ENCODE measurements around the gene KLHL17. TPM values are rescaled to one million over a fixed set of nuclear protein-coding genes. Genes with fewer than 3 reads are reported as not detected.

Gene KLHL17
- total RNA-seq, 1 experiment from 2014 or later: 41.4 TPM

GRCh38 chr1:932776-933602 lies 27.4 kb upstream of the KLHL17 start:
- Mint-ChIP-seq H3K27ac (no peak overlapping the region), H3K4me3 (no peak overlapping the region), H3K4me1 (peaks cover 6 to 34% of the 10 kb centered on the region in 2 experiments), H3K27me3 (ENCODE audit: low read depth) (peaks cover 87% of the 10 kb centered on the region), H3K9me3 (peaks cover 0 to 2% of the 10 kb centered on the region in 2 experiments; a peak in 1 of 5 replicates), H3K36me3 (ENCODE audit: insufficient read depth in 1 of 3, low read depth in 3 of 3) (peaks cover 0 to 3% (median 2%) of the 10 kb centered on the region in 3 experiments; a peak in 2 of 7 replicates)
- Histone ChIP-seq H3K4ac (ENCODE audit: low read depth, low read length) (no peak overlapping the region), H2BK20ac (ENCODE audit: low read depth, low read length, poor library complexity, severe bottlenecking) (no peak overlapping the region), H3K56ac (ENCODE audit: insufficient read length, low read depth, low read length) (no peak overlapping the region), H2BK5ac (ENCODE audit: insufficient read length, low read length) (no peak overlapping the region), H4K5ac (ENCODE audit: insufficient read length, low read depth, low read length) (no peak overlapping the region), H3K23me2 (ENCODE audit: insufficient read length, low read depth, low read length, poor library complexity, severe bottlenecking) (no peaks in the 10 kb centered on the region), H2BK12ac (ENCODE audit: insufficient read length, low read depth, low read length) (no peak overlapping the region), H3K79me2 (ENCODE audit: insufficient read depth, low read length) (no peaks in the 10 kb centered on the region), H3K9me3 (ENCODE audit: control insufficient read depth, low read depth, low read length) (no peaks in the 10 kb centered on the region), H3K14ac (ENCODE audit: insufficient read depth, low read length) (no peak overlapping the region), H3K23ac (ENCODE audit: insufficient read length, low read depth, low read length) (no peak overlapping the region), H2BK120ac (ENCODE audit: low read depth, low read length, poor library complexity, severe bottlenecking) (no peak overlapping the region), H4K8ac (replicated peaks; ENCODE audit: insufficient read length, low read depth, low read length) (no peak overlapping the region), H3K4me1 (ENCODE audit: insufficient read depth, low read length) (no peaks in the 10 kb centered on the region), H3T11ph (ENCODE audit: low read length) (no peak overlapping the region), H2AFZ (ENCODE audit: low read length) (no peak overlapping the region), H3K27ac (ENCODE audit: insufficient read length, low read depth, low read length) (no peak overlapping the region), H3K27me3 (ENCODE audit: insufficient read depth, low read length) (peaks cover 58% of the 10 kb centered on the region), H3K4me2 (ENCODE audit: insufficient read depth, insufficient read length, low read length) (no peak overlapping the region), H2AK5ac (ENCODE audit: insufficient read length, low read length) (no peak overlapping the region), H4K91ac (ENCODE audit: insufficient read length, low read depth, low read length) (no peak overlapping the region), H2BK15ac (ENCODE audit: low read depth, low read length) (no peak overlapping the region), H3K9ac (ENCODE audit: extremely low read depth, insufficient read length, low read length) (no peak overlapping the region), H3K79me1 (ENCODE audit: insufficient read depth, low read depth, low read length, poor library complexity, severe bottlenecking) (no peaks in the 10 kb centered on the region), H4K20me1 (ENCODE audit: control insufficient read depth, insufficient read depth, insufficient read length) (peaks cover 5% of the 10 kb centered on the region), H3K18ac (ENCODE audit: insufficient read length, low read depth, low read length) (no peak overlapping the region)
- DNase-seq: no peak
- WGBS (ENCODE audit: extremely low coverage, insufficient read length, low lambda C conversion rate): no CpG with 5 or more reads among the region's 25 CpGs
- TF ChIP-seq, protein P1, sequence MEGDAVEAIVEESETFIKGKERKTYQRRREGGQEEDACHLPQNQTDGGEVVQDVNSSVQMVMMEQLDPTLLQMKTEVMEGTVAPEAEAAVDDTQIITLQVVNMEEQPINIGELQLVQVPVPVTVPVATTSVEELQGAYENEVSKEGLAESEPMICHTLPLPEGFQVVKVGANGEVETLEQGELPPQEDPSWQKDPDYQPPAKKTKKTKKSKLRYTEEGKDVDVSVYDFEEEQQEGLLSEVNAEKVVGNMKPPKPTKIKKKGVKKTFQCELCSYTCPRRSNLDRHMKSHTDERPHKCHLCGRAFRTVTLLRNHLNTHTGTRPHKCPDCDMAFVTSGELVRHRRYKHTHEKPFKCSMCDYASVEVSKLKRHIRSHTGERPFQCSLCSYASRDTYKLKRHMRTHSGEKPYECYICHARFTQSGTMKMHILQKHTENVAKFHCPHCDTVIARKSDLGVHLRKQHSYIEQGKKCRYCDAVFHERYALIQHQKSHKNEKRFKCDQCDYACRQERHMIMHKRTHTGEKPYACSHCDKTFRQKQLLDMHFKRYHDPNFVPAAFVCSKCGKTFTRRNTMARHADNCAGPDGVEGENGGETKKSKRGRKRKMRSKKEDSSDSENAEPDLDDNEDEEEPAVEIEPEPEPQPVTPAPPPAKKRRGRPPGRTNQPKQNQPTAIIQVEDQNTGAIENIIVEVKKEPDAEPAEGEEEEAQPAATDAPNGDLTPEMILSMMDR (conservative IDR thresholded peaks at IDR 0.05): no peak

All from H9 (cell line).